ENCODE results near the gene SPINK9.
A peak's percentile ranks its signal among the peaks of the same experiment; 100 is the strongest.

SPINK9 gene

GRCh38 chr5:148382961-148383360, 47.6 kb downstream of the SPINK9 start:
- DNase-seq (ENCODE audit: extremely low read depth, low read depth) = no peak
- TF ChIP-seq, protein P1, sequence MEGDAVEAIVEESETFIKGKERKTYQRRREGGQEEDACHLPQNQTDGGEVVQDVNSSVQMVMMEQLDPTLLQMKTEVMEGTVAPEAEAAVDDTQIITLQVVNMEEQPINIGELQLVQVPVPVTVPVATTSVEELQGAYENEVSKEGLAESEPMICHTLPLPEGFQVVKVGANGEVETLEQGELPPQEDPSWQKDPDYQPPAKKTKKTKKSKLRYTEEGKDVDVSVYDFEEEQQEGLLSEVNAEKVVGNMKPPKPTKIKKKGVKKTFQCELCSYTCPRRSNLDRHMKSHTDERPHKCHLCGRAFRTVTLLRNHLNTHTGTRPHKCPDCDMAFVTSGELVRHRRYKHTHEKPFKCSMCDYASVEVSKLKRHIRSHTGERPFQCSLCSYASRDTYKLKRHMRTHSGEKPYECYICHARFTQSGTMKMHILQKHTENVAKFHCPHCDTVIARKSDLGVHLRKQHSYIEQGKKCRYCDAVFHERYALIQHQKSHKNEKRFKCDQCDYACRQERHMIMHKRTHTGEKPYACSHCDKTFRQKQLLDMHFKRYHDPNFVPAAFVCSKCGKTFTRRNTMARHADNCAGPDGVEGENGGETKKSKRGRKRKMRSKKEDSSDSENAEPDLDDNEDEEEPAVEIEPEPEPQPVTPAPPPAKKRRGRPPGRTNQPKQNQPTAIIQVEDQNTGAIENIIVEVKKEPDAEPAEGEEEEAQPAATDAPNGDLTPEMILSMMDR (IDR thresholded peaks at IDR 0.05; ENCODE audit: low read depth, low read length) = no peak

GRCh38 chr5:148383564-148384379, 48.4 kb downstream of the SPINK9 start, which contains the start of gene FBXO38:
Gene FBXO38, plus strand, starts transcription at chr5:148383958. Its CDS starts 10,819 bp downstream, at chr5:148394777.
- DNase-seq (ENCODE audit: extremely low read depth, low read depth) = peak; percentile 84
- TF ChIP-seq, protein P1 (IDR thresholded peaks at IDR 0.05; ENCODE audit: low read depth, low read length) = peak; percentile 1; the same call in 1 of the 2 replicates

DNA sequence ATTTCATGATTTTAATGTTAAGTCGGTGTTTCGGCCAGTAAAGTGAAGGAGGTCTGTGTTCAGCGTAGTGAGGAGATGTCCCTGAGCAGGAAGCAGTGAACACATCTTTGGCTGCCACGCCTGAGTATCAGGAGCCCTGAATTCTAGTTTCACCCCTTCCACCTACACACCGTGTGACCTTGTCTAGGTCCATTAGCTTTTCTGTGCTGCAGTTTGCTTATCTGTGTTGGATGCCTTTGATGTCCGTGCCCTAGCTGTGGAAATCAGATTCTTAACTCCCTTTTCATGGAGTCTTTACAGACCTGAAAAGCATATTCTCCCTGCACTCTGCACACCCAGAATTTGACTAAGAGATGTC, 49.0 kb downstream of the SPINK9 start:
- TF ChIP-seq, protein P1 (IDR thresholded peaks at IDR 0.05; ENCODE audit: low read depth, low read length) = no peak
- DNase-seq (ENCODE audit: extremely low read depth, low read depth) = no peak

GRCh38 chr5:148385094-148385493, 49.7 kb downstream of the SPINK9 start:
- TF ChIP-seq, protein P1 (IDR thresholded peaks at IDR 0.05; ENCODE audit: low read depth, low read length) = no peak
- DNase-seq (ENCODE audit: extremely low read depth, low read depth) = no peak

DNA sequence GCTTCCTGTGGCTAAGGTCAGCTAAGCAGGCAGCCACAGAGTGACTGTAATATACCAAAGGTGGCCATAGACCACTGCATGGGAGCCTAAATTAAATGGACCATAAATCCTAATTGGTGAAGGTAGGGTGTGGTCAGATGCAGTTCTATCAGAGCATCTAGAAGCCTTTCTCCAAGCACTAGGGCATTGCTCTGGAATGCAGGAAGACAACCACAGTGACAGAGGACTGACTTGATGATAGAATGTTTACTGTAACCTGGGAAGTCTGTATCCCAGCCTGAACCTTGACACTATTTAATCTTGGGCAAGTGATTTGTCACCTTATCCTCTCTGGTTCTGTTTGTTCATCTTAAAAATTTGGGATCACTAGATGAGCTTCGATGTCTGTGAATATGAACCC, 50.7 kb downstream of the SPINK9 start:
- TF ChIP-seq, protein P1 (IDR thresholded peaks at IDR 0.05; ENCODE audit: low read depth, low read length) = no peak
- DNase-seq (ENCODE audit: extremely low read depth, low read depth) = no peak

DNA sequence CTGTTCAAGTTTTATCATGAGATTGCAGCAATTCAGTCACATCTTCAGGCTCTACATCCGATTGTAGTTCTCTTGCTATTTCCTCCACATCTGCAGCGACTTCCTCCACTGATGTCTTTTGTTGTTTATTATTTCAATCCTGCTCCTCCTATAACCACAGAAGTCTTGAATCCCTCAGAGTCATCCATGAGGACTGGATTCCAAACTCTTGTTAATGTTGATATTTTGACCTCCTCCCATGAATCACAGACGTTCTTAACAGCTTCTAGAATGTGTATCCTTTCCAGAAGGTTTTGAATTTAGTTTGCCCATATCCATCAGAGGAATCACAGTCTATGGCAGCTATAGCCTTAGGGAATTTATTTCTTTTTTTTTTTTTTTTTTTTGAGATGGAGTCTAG, 52.0 kb downstream of the SPINK9 start:
- TF ChIP-seq, protein P1 (IDR thresholded peaks at IDR 0.05; ENCODE audit: low read depth, low read length) = no peak
- DNase-seq (ENCODE audit: extremely low read depth, low read depth) = no peak

DNA sequence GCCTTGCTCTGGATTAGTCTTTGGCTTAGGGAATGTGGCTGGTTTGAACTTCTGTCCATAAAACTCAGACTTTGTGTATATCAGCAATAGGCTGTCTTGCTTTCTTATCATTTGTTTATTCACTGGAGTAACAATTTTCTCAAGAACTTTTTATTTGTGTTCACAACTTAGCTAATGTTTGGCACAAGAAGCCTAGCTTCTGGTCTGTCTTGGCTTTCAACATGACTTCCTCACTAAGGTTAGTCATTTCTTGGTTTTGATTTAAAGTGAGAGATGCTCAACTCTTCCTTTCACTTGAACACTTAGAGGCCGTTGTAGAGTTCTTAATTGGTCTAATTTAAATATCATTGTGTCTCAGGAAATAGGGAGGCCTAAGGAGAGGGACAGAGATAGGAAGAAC, 53.3 kb downstream of the SPINK9 start:
- TF ChIP-seq, protein P1 (IDR thresholded peaks at IDR 0.05; ENCODE audit: low read depth, low read length) = no peak
- DNase-seq (ENCODE audit: extremely low read depth, low read depth) = no peak
